Neutrophil (primary cell): ENCODE results near the gene SMIM5.

Experiments
- H3K27ac ChIP-seq: fragments of 200-600 bp; sonication (generic); 2 replicates; pipeline ENCODE4 v1.5.1; 2016; ENCODE audit warnings: mild to moderate bottlenecking, moderate library complexity
- H3K27me3 ChIP-seq: fragments of 200-600 bp; sonication (generic); 2 replicates; pipeline ENCODE4 v1.6.0; 2016; ENCODE audit warnings: mild to moderate bottlenecking
- H3K36me3 ChIP-seq: fragments of 200-600 bp; sonication (generic); 2 replicates; pipeline ENCODE4 v1.5.1; 2017
- H3K4me1 ChIP-seq, 2 experiments: fragments of 200-600 bp in 1 of 2; sonication (generic) in 1 of 2; 1 replicate in 1 of 2; 2 replicates in 1 of 2; pipeline versions ENCODE4 v1.5.1 to v1.6.1; 2013 to 2016; ENCODE audit warnings: low read depth in 1 of 2, low read length in 1 of 2, mild to moderate bottlenecking in 1 of 2, moderate library complexity in 1 of 2; ENCODE audit not compliant: control insufficient read depth in 1 of 2, insufficient read depth in 1 of 2
- H3K4me3 ChIP-seq, 2 experiments: fragments of 200-600 bp in 1 of 2; sonication (generic) in 1 of 2; 1 replicate in 1 of 2; 2 replicates in 1 of 2; pipeline ENCODE4 v1.5.1; 2013 to 2016; ENCODE audit warnings: low read depth in 1 of 2, low read length in 1 of 2, mild to moderate bottlenecking in 1 of 2, moderate library complexity in 1 of 2
- H3K9me3 ChIP-seq: fragments of 200-600 bp; sonication (generic); 2 replicates; pipeline ENCODE4 v1.5.1; 2016
- TF ChIP-seq, protein P1 (sequence below): fragments of 200-600 bp; sonication (generic); IDR thresholded peaks from 2 replicates; pipeline ENCODE4 v1.5.1; 2016; ENCODE audit warnings: antibody characterized with exemption

SMIM5 gene

DNA sequence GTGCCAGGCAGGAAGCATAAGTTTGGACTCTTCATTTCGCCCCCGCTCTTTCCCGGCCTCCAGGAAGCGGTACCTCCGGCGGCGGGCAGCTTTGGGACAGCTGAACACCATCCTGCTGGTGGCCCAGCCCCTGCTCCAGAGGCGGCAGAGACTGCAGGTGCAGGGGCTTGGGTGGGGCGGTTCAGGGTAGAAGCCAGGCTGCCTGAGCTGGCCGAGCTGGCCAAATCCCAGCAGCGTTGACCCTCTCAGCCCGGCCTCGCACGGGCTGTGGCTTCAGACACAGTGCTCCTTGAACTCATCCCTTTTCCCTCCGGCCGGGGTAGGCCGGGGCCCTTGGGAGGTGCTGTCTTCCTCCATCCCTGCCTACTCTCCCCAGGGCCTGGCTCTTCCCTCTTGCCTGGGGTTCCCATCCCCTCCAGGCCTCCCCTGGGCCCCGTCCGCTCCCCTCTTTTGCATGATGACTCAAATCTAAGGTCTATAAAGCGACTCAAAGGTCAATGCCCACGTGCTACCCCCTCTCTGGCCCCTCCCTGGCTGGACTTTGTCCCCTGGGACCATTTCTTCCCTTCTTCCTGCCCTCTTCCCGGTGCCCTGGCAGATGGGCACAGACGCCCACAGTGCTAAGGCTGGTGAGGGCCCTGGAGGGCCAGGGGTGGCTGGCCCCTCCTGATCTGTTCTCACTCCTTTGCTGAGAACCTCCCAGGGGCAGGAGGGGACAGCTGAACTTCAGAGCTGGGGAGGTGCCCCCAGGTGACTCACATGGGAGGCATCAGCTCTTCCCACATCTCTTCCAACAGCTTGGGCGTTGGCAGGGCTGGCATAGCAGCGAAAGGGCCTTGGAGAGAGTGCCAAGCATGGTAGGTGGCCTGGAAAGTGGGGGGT, 22.9 kb upstream of the SMIM5 start:
- no peak overlapping the region for H3K4me3 ChIP-seq
- peaks cover 76% of the 10 kb centered on the region for H3K36me3 ChIP-seq
- TF ChIP-seq, protein P1, sequence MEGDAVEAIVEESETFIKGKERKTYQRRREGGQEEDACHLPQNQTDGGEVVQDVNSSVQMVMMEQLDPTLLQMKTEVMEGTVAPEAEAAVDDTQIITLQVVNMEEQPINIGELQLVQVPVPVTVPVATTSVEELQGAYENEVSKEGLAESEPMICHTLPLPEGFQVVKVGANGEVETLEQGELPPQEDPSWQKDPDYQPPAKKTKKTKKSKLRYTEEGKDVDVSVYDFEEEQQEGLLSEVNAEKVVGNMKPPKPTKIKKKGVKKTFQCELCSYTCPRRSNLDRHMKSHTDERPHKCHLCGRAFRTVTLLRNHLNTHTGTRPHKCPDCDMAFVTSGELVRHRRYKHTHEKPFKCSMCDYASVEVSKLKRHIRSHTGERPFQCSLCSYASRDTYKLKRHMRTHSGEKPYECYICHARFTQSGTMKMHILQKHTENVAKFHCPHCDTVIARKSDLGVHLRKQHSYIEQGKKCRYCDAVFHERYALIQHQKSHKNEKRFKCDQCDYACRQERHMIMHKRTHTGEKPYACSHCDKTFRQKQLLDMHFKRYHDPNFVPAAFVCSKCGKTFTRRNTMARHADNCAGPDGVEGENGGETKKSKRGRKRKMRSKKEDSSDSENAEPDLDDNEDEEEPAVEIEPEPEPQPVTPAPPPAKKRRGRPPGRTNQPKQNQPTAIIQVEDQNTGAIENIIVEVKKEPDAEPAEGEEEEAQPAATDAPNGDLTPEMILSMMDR: no peak
- no peaks in the 10 kb centered on the region for H3K27me3 ChIP-seq
- no peaks in the 10 kb centered on the region for H3K4me1 ChIP-seq
- H3K27ac ChIP-seq: no peak overlapping the region
- no peaks in the 10 kb centered on the region for H3K9me3 ChIP-seq

DNA sequence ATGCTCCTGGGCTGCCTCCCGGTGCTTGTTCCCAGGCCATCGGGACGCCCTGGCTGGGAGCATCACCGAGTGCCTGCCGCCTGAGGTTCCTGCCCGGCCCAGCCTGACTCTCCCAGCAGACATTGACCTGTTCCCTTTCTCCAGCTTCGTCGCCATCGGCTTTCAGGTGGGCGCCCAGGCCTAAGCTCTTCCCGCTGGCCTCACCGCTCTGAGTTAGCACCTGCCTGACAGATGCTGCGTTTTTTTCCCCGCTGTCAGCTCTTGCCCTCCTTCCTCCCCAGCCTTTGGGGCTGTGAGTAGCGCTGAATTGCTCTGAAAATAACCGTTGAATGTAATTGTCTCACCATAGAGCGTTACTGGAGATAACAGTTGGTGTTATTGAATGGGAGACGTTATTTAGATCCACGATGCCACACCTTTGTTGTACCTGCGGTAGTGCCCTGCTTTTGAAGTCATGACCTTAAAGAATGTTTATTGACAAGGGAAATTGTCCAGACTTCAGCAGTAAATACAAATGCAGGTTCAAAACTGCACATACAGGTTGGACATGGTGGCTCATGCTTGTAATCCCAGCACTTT, 21.3 kb upstream of the SMIM5 start:
- Histone ChIP-seq H3K27ac (no peak overlapping the region), H3K4me3 (no peak overlapping the region), H3K9me3 (no peaks in the 10 kb centered on the region), H3K36me3 (peaks cover 86% of the 10 kb centered on the region), H3K4me1 (no peaks in the 10 kb centered on the region), H3K27me3 (no peaks in the 10 kb centered on the region)
- TF ChIP-seq, protein P1: no peak

DNA sequence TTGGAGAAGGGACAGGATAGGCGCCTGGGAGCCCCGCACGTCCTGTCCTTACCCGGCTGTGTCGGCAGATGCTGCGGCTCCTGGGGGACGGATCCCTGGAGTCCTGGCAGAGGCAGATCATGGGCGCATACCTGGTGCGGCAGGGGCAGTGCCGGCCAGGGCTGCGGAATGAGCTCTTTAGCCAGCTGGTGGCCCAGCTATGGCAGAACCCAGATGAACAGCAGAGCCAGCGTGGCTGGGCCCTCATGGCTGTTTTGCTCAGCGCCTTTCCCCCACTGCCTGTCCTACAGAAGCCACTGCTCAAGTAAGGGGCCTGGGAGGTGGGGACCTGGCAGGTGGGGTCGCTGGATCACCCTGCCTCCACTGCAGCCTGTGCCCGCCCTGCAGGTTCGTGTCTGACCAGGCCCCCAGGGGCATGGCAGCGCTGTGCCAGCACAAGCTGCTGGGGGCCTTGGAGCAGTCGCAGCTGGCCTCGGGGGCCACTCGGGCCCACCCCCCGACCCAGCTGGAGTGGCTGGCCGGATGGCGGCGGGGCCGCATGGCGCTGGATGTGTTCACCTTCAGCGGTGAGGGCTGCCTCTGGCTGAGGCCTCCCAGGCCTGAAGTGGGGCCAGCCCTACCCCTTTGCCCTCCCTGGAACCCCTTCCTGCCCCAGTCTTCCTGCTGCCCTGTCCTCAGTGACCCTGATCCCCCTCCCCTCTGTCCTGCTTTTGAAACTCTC, 20.2 kb upstream of the SMIM5 start:
- peaks cover 86% of the 10 kb centered on the region for H3K36me3 ChIP-seq
- H3K4me3 ChIP-seq: no peak overlapping the region
- TF ChIP-seq, protein P1: no peak
- no peaks in the 10 kb centered on the region for H3K27me3 ChIP-seq
- no peaks in the 10 kb centered on the region for H3K4me1 ChIP-seq
- H3K9me3 ChIP-seq: no peaks in the 10 kb centered on the region
- H3K27ac ChIP-seq: no peak overlapping the region

DNA sequence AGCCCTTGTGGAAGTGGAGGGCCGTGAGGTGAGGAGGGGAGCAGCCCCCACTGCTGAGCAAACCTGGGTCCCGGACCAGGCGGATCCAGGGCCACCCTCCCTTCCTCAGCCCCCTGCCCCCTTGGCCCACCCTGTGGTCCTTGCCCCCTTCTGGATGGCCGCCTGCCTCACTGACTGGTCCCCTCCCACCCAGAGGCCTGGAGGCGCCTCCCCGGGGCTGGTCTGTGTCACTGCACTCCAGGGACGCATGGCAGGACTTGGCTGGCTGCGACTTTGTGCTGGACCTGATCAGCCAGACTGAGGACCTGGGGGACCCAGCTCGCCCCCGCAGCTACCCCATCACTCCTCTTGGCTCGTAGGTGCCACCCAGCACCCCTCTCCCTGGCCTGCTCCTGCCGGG, 19.2 kb upstream of the SMIM5 start:
- Histone ChIP-seq H3K36me3 (peaks cover 95% of the 10 kb centered on the region), H3K27me3 (no peaks in the 10 kb centered on the region)

DNA sequence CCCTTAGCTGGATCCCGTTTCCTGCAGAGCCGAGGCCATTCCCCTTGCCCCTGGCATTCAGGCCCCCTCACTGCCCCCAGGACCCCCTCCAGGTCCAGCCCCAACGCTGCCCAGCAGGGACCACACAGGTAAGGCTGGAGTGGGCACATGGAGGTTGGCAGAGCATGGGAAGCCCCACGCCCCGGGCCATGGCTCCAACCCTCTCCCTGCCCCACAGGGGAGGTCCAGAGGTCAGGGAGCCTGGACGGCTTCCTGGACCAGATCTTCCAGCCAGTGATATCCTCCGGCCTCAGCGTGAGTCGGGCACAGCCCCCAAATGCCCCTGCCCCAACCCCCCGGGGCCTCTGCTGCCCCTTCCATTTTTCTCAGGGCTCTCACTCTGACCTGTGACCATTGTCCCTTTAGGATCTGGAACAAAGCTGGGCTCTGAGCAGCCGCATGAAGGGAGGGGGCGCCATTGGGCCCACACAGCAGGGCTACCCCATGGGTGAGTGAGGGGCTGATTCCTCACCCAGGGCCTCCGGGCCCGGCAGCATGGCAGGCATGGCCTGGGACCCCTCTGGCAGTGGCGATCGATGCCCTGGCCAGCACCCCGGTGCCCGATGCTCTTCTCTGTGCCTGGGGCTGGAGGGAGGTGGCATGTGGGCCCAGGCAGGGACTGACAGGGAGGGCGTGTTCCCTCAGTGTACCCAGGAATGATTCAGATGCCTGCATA, 18.5 kb upstream of the SMIM5 start:
- Histone ChIP-seq H3K36me3 (peaks cover 100% of the 10 kb centered on the region), H3K27ac (no peak overlapping the region), H3K9me3 (no peaks in the 10 kb centered on the region), H3K4me3 (no peak overlapping the region), H3K4me1 (no peaks in the 10 kb centered on the region), H3K27me3 (no peaks in the 10 kb centered on the region)
- TF ChIP-seq, protein P1: no peak

More for the DNA sequence above, 19.2 kb upstream of the SMIM5 start:
- Histone ChIP-seq H3K4me3 (no peak overlapping the region), H3K4me1 (no peaks in the 10 kb centered on the region), H3K9me3 (no peaks in the 10 kb centered on the region), H3K27ac (no peak overlapping the region)
- TF ChIP-seq, protein P1: no peak
